SK-N-SH treated with all-trans-retinoic acid at 6 μM for 48 hours (cell line): Measurements from ENCODE around the gene PRR5L.

Experiments used
- ATAC-seq: fragments of 200-7000 bp; cut with Tn5 transposase; 3 replicates; pipeline ENCODE4 v1.9.1; 2020; ENCODE audit warnings: mild to moderate bottlenecking, moderate library complexity
- ARNTL ChIP-seq: fragments of 450-650 bp; formaldehyde crosslinking; IDR thresholded peaks from 2 replicates; pipeline ENCODE4 v1.5.0; 2020; ENCODE audit warnings: low read depth, mild to moderate bottlenecking, moderate library complexity, borderline replicate concordance
- BACH2 ChIP-seq: fragments of 250-450 bp; sonication (Bioruptor Pico); IDR thresholded peaks from 2 replicates; pipeline ENCODE4 v1.9.0; 2021; ENCODE audit warnings: mild to moderate bottlenecking, borderline replicate concordance
- CSDC2 ChIP-seq: fragments of 250-450 bp; sonication (Bioruptor Pico); IDR thresholded peaks from 2 replicates; pipeline ENCODE4 v1.5.0; 2020; ENCODE audit warnings: mild to moderate bottlenecking, moderate library complexity
- ESRRG ChIP-seq: fragments of 250-450 bp; sonication (Bioruptor Pico); IDR thresholded peaks from 2 replicates; pipeline ENCODE4 v1.6.1; 2021; ENCODE audit warnings: mild to moderate bottlenecking
- GLIS3 ChIP-seq: fragments of 250-450 bp; sonication (Bioruptor Pico); IDR thresholded peaks from 2 replicates; pipeline ENCODE4 v1.5.0; 2020; ENCODE audit warnings: mild to moderate bottlenecking, moderate library complexity
- ISL1 ChIP-seq: fragments of 250-450 bp; sonication (Bioruptor Pico); IDR thresholded peaks from 2 replicates; pipeline ENCODE4 v2.1.2; 2022; ENCODE audit warnings: mild to moderate bottlenecking, moderate library complexity
- OSR1 ChIP-seq: fragments of 250-450 bp; sonication (Bioruptor Pico); IDR thresholded peaks from 2 replicates; pipeline ENCODE4 v1.8.0; 2022; ENCODE audit warnings: moderate library complexity, mild to moderate bottlenecking, inconsistent platforms
- PPARA ChIP-seq: fragments of 250-450 bp; sonication (Bioruptor Pico); IDR thresholded peaks from 2 replicates; pipeline ENCODE4 v1.5.0; 2020; ENCODE audit warnings: mild to moderate bottlenecking, borderline replicate concordance
- RARB ChIP-seq: fragments of 250-450 bp; sonication (Bioruptor Pico); IDR thresholded peaks from 2 replicates; pipeline ENCODE4 v1.8.0; 2021; ENCODE audit warnings: mild to moderate bottlenecking, moderate library complexity
- SNAI2 ChIP-seq: fragments of 250-450 bp; sonication (Bioruptor Pico); IDR thresholded peaks from 2 replicates; pipeline ENCODE4 v1.5.0; 2020; ENCODE audit warnings: mild to moderate bottlenecking, moderate library complexity
- TCF4 ChIP-seq: fragments of 250-450 bp; sonication (Bioruptor Pico); IDR thresholded peaks from 2 replicates; pipeline ENCODE4 v1.8.0; 2021; ENCODE audit warnings: mild to moderate bottlenecking, moderate library complexity, borderline replicate concordance
- TOX ChIP-seq: fragments of 250-450 bp; sonication (Bioruptor Pico); IDR thresholded peaks from 2 replicates; pipeline ENCODE4 v1.8.0; 2021; ENCODE audit warnings: mild to moderate bottlenecking, moderate library complexity, borderline replicate concordance
- TSHZ2 ChIP-seq: fragments of 250-450 bp; sonication (Bioruptor Pico); IDR thresholded peaks from 2 replicates; pipeline ENCODE4 v1.5.0; 2020; ENCODE audit warnings: mild to moderate bottlenecking, moderate library complexity
- ZC3H10 ChIP-seq: fragments of 250-450 bp; sonication (Bioruptor Pico); IDR thresholded peaks from 2 replicates; pipeline ENCODE4 v1.5.1; 2021; ENCODE audit warnings: mild to moderate bottlenecking, moderate library complexity
- ZFP3 ChIP-seq: fragments of 250-450 bp; sonication (Bioruptor Pico); IDR thresholded peaks from 2 replicates; pipeline ENCODE4 v1.5.0; 2020; ENCODE audit warnings: mild to moderate bottlenecking, moderate library complexity
- ZFP30 ChIP-seq: fragments of 450-650 bp; formaldehyde crosslinking; IDR thresholded peaks from 2 replicates; pipeline ENCODE4 v1.5.0; 2022; ENCODE audit warnings: mild to moderate bottlenecking, moderate library complexity
- ZNF565 ChIP-seq: fragments of 450-650 bp; formaldehyde crosslinking; conservative IDR thresholded peaks from 2 replicates; pipeline ENCODE4 v1.5.0; 2020; ENCODE audit warnings: low read depth, mild to moderate bottlenecking, moderate library complexity
- ZNF70 ChIP-seq: fragments of 450-650 bp; formaldehyde crosslinking; IDR thresholded peaks from 2 replicates; pipeline ENCODE4 v1.5.0; 2020; ENCODE audit warnings: mild to moderate bottlenecking, moderate library complexity
- ZNF8 ChIP-seq: fragments of 450-650 bp; formaldehyde crosslinking; IDR thresholded peaks from 2 replicates; pipeline ENCODE4 v1.5.0; 2020; ENCODE audit warnings: mild to moderate bottlenecking, moderate library complexity
- TF ChIP-seq, protein P1 (sequence below): fragments of 250-450 bp; sonication (Bioruptor Pico); IDR thresholded peaks from 2 replicates; pipeline ENCODE4 v1.5.1; 2021; ENCODE audit warnings: mild to moderate bottlenecking, moderate library complexity
- TF ChIP-seq, protein P2 (sequence below): fragments of 250-450 bp; sonication (Bioruptor Pico); IDR thresholded peaks from 2 replicates; pipeline ENCODE4 v1.8.0; 2020; ENCODE audit warnings: mild to moderate bottlenecking, moderate library complexity, borderline replicate concordance
- TF ChIP-seq, protein P3 (sequence below): fragments of 250-450 bp; sonication (Bioruptor Pico); IDR thresholded peaks from 2 replicates; pipeline ENCODE4 v1.5.1; 2020; ENCODE audit warnings: low read depth, mild to moderate bottlenecking, moderate library complexity
- TF ChIP-seq, protein P4 (sequence below): fragments of 250-450 bp; sonication (Bioruptor Pico); IDR thresholded peaks from 2 replicates; pipeline ENCODE4 v1.8.0; 2021; ENCODE audit warnings: low read depth, mild to moderate bottlenecking, moderate library complexity, borderline replicate concordance

The PRR5L gene

DNA sequence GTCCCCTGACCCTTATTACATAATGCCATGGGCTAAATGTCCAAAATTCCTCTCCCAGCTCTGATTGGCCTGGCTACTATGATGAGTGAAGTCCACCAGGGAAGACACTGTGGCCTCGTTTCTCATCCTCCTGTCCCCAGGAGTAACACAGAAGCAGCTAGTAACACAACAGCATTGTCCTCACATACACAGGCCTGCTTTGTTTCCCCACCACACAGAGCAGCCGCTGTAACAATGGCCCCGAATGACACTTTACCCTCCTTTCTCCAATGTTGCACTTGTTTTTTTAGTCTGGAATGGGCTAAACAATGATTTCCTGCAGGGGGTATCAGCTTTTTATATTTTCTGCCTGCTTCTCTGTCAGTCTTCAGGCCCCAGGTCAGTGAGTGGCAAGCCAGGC is at the start of gene PRR5L:
TSS of gene PRR5L (plus strand) at position 363 of the 400 bp plus-strand sequence. CDS start 104,834 bp downstream, outside the sequence.
- ATAC-seq, result no peak
- TF ChIP-seq TSHZ2, result no peak
- no peak for TF ChIP-seq ISL1 (CRISPR knock-in tag)
- TF ChIP-seq SNAI2, result no peak
- no peak for TF ChIP-seq ZNF70 (CRISPR knock-in tag)
- TF ChIP-seq ZC3H10, result no peak
- TF ChIP-seq ZFP30 (CRISPR knock-in tag), result no peak
- TF ChIP-seq ZFP3 (CRISPR knock-in tag), result no peak
- TF ChIP-seq ZNF8 (CRISPR knock-in tag), result no peak
- TF ChIP-seq GLIS3 (CRISPR knock-in tag), result no peak
- no peak for TF ChIP-seq TCF4 (CRISPR knock-in tag)
- no peak for TF ChIP-seq PPARA (CRISPR knock-in tag)
- no peak for TF ChIP-seq ARNTL
- TF ChIP-seq ESRRG (CRISPR knock-in tag), result no peak
- TF ChIP-seq BACH2, result no peak
- no peak for TF ChIP-seq TOX
- TF ChIP-seq, protein P1, sequence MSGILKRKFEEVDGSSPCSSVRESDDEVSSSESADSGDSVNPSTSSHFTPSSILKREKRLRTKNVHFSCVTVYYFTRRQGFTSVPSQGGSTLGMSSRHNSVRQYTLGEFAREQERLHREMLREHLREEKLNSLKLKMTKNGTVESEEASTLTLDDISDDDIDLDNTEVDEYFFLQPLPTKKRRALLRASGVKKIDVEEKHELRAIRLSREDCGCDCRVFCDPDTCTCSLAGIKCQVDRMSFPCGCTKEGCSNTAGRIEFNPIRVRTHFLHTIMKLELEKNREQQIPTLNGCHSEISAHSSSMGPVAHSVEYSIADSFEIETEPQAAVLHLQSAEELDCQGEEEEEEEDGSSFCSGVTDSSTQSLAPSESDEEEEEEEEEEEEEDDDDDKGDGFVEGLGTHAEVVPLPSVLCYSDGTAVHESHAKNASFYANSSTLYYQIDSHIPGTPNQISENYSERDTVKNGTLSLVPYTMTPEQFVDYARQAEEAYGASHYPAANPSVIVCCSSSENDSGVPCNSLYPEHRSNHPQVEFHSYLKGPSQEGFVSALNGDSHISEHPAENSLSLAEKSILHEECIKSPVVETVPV (CRISPR knock-in tag), result no peak
- TF ChIP-seq RARB (CRISPR knock-in tag), result no peak
- no peak for TF ChIP-seq OSR1 (CRISPR knock-in tag)
- no peak for TF ChIP-seq CSDC2
- TF ChIP-seq ZNF565 (CRISPR knock-in tag), result no peak

- no peak for ATAC-seq
- TF ChIP-seq RARB (CRISPR knock-in tag), result no peak
- TF ChIP-seq, protein P2, sequence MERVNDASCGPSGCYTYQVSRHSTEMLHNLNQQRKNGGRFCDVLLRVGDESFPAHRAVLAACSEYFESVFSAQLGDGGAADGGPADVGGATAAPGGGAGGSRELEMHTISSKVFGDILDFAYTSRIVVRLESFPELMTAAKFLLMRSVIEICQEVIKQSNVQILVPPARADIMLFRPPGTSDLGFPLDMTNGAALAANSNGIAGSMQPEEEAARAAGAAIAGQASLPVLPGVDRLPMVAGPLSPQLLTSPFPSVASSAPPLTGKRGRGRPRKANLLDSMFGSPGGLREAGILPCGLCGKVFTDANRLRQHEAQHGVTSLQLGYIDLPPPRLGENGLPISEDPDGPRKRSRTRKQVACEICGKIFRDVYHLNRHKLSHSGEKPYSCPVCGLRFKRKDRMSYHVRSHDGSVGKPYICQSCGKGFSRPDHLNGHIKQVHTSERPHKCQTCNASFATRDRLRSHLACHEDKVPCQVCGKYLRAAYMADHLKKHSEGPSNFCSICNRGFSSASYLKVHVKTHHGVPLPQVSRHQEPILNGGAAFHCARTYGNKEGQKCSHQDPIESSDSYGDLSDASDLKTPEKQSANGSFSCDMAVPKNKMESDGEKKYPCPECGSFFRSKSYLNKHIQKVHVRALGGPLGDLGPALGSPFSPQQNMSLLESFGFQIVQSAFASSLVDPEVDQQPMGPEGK (CRISPR knock-in tag), result no peak
- no peak for TF ChIP-seq ZC3H10
- no peak for TF ChIP-seq ZNF8 (CRISPR knock-in tag)
- TF ChIP-seq PPARA (CRISPR knock-in tag), result no peak
- TF ChIP-seq ARNTL, result no peak
- TF ChIP-seq, protein P3, sequence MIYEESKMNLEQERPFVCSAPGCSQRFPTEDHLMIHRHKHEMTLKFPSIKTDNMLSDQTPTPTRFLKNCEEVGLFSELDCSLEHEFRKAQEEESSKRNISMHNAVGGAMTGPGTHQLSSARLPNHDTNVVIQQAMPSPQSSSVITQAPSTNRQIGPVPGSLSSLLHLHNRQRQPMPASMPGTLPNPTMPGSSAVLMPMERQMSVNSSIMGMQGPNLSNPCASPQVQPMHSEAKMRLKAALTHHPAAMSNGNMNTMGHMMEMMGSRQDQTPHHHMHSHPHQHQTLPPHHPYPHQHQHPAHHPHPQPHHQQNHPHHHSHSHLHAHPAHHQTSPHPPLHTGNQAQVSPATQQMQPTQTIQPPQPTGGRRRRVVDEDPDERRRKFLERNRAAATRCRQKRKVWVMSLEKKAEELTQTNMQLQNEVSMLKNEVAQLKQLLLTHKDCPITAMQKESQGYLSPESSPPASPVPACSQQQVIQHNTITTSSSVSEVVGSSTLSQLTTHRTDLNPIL (CRISPR knock-in tag), result no peak
- no peak for TF ChIP-seq BACH2
- no peak for TF ChIP-seq TOX
- TF ChIP-seq, protein P4, sequence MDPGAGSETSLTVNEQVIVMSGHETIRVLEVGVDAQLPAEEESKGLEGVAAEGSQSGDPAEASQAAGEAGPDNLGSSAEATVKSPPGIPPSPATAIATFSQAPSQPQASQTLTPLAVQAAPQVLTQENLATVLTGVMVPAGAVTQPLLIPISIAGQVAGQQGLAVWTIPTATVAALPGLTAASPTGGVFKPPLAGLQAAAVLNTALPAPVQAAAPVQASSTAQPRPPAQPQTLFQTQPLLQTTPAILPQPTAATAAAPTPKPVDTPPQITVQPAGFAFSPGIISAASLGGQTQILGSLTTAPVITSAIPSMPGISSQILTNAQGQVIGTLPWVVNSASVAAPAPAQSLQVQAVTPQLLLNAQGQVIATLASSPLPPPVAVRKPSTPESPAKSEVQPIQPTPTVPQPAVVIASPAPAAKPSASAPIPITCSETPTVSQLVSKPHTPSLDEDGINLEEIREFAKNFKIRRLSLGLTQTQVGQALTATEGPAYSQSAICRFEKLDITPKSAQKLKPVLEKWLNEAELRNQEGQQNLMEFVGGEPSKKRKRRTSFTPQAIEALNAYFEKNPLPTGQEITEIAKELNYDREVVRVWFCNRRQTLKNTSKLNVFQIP, result no peak
- TF ChIP-seq, all 23 proteins: peak for 0
Observed at GRCh38 chr11:36247493-36247892, 48.6 kb upstream of the PRR5L start.

DNA sequence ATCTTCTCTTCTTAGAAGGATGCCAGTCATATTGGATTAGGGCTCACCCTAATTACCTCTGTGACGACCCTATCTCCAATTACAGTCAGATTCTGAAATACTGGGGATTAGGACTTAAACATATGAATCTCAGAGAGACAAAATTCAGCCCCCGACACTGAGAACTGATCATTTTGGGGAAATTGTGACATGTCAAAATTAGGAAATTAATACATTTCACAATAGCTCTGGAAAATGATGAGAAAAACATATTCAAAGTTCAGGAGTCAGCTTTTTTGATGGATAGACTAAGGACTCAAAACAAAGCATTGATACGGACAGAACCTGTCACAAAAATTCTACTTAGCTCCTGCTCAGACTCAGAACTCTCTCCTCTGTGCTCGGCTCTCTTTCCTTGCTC is 47.7 kb upstream of the PRR5L start:
- ATAC-seq, result no peak
- TF ChIP-seq PPARA (CRISPR knock-in tag) (no peak), ZNF70 (CRISPR knock-in tag) (no peak), CSDC2 (no peak), ZC3H10 (no peak), ARNTL (no peak), ZNF565 (CRISPR knock-in tag) (no peak)
- TF ChIP-seq, protein P3 (CRISPR knock-in tag), result no peak
- TF ChIP-seq, protein P2 (CRISPR knock-in tag), result no peak
- TF ChIP-seq, protein P4, result no peak
